Epithelial cell of esophagus (primary cell): ENCODE data around the gene PTGFRN.
A peak's percentile ranks its signal among the peaks of the same experiment; 100 is the strongest.
"Not testable (repeated sequence)": the region's sequence is repeated elsewhere in the genome, so short reads cannot be mapped to it uniquely, and the experiment has no call there.

Experiments
- DNase-seq: peaks from one replicate; pipeline ENCODE4 v3.0.0; 2010; ENCODE audit warnings: low read depth
- H3K4me3 ChIP-seq: 2 replicates; pipeline ENCODE4 v1.5.1; 2011; ENCODE audit warnings: mild to moderate bottlenecking, low read length, control low read depth
- TF ChIP-seq, protein P1 (sequence below): IDR thresholded peaks from 2 replicates; pipeline ENCODE4 v1.5.1; 2011; ENCODE audit warnings: low read depth, mild to moderate bottlenecking, low read length, control low read depth, inconsistent platforms; ENCODE audit not compliant: insufficient read depth; ENCODE audit errors: missing control alignments

Gene PTGFRN

DNA sequence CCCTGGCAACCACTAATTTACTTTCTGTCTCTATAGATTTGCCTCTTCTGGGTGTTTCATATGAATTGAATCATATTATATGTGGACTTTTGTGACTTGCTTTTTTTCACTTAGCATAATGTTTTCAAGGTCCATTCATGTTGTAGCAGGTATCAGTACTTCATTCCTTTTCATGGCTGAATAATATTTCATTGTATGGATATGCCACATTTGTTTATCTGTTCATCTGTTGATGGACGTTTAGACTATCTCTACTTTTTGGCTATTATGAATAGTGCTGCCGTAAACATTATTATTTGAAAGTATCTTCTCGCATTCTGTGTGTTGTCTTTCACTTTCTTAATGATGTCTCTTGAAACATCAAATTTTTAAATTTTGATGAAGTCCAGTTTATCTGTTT is 59.0 kb downstream of the PTGFRN start:
- H3K4me3 ChIP-seq = no peak overlapping the region
- TF ChIP-seq, protein P1, sequence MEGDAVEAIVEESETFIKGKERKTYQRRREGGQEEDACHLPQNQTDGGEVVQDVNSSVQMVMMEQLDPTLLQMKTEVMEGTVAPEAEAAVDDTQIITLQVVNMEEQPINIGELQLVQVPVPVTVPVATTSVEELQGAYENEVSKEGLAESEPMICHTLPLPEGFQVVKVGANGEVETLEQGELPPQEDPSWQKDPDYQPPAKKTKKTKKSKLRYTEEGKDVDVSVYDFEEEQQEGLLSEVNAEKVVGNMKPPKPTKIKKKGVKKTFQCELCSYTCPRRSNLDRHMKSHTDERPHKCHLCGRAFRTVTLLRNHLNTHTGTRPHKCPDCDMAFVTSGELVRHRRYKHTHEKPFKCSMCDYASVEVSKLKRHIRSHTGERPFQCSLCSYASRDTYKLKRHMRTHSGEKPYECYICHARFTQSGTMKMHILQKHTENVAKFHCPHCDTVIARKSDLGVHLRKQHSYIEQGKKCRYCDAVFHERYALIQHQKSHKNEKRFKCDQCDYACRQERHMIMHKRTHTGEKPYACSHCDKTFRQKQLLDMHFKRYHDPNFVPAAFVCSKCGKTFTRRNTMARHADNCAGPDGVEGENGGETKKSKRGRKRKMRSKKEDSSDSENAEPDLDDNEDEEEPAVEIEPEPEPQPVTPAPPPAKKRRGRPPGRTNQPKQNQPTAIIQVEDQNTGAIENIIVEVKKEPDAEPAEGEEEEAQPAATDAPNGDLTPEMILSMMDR = no peak
- DNase-seq = no peak

DNA sequence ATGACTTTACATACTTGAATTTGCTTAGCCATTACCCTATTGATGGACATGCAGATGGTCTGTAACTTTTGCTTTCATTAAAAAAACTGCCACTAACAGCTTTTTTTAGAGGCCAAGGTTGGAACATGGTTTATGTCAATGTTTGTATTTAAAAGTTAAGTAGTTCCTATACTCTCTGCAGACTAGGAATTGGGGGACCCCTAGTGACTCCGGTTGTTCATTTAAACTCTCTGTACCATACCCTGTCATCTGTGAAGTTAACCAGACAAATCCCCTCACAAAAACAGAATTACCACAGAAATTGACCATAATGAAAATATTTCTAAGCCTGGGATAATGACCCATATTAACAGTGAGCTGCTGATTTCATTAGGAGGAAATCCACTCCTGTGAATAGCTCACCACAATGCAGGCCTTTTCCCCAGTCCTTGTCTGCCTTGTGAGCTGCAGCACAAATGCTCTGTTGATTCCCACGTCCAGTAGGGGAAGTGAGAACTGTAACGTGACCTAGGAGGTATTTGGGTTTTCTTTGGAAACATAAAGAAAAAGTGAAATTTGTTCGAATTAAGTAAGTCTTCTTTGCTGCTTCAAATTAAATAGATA is 61.6 kb downstream of the PTGFRN start:
- TF ChIP-seq, protein P1 = no peak

DNA sequence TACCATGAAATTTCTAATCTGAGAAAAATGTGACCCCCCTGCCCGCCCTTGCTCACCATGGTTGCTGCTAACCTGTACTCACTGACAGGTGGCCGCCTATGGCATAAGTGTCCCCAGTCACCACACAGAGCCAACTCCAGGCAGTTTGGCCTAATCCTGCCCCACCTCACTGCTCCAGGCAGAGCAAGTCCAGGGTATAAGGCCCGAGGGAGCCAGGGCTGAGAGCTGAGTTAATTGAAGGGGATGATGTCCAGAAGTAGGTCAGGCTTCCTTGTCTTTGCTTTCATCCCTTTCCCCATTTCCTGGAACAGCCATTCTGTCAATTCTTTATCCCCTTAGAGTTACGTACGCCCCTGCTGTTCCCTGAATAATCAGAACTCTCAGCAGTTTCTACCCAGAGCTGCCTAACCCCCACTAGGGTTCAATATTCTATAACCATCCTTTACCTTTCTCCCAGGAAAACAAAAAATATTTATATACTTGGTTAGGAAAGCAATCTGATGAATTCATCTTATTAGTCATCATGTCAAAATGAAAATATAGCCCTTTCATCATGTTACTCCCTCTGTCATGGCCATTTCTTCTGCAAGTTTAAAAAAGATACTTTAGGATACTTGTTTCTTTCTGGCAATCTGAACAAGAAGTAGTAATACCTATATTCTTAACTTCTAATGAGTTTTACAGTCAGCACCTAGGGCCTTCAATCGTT is 62.4 kb downstream of the PTGFRN start:
- TF ChIP-seq, protein P1 = no peak
- no peak overlapping the region for H3K4me3 ChIP-seq
- DNase-seq = peak; percentile 58

More for the DNA sequence above, 61.6 kb downstream of the PTGFRN start:
- no peak overlapping the region for H3K4me3 ChIP-seq
- no peak for DNase-seq

DNA sequence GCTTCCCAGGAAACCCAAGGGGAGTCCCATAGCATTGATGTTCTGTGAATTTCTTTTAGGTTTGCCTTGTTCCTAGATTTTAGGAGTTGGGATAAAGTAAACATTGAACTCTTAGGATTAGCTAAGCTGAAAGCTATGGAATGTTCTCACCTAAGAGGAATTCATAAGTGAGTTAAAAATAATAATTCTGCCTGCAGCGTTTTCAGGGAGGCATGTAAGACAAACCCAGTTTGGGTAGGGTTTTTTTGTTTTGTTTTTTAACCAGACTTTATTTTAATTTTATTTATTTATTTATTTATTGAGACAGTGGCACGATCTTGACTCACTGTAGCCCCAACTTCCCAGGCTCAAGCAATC is 62.9 kb downstream of the PTGFRN start:
- H3K4me3 ChIP-seq = no peak overlapping the region
- peak; percentile 76 for DNase-seq
- TF ChIP-seq, protein P1 = no peak

DNA sequence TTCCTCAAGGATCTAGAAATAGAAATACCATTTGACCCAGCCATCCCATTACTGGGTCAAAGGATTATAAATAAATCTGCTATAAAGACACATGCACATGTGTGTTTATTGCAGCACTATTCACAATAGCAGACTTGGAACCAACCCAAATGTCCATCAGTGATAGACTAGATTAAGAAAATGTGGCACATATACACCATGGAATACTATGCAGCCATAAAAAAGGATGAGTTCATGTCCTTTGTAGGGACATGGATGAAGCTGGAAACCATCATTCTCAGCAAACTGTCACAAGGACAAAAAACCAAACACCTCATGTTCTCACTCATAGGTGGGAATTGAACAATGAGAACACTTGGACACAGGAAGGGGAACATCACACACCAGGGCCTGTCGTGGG is 70.6 kb downstream of the PTGFRN start:
- not testable (repeated sequence) for DNase-seq, H3K4me3 ChIP-seq

DNA sequence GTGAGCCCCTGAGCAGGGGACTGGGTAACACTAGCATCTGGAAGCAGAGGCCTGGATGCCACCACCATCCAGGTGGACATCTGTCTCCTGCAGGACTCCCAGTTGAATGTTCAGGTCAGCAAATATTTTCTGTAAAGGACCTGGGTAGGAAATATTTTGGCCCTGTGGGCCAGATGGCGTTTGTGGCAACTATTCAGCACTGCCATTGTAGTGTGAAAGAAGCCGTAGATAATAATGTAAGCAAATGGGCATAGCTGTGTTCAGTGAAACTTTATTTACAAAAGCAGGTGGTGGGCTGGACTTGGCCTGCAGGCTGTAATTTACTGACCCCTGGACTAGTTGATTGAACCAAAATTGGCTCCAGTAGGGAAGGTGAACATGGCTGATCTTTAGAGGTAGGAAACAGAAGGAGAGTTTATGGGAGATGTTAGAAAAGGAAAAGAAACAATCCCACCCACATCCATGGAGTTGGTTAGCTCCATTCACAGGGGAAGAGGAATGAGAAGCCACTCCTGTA is 71.9 kb downstream of the PTGFRN start:
- no peak for DNase-seq
- TF ChIP-seq, protein P1 = no peak
- H3K4me3 ChIP-seq = no peak overlapping the region

DNA sequence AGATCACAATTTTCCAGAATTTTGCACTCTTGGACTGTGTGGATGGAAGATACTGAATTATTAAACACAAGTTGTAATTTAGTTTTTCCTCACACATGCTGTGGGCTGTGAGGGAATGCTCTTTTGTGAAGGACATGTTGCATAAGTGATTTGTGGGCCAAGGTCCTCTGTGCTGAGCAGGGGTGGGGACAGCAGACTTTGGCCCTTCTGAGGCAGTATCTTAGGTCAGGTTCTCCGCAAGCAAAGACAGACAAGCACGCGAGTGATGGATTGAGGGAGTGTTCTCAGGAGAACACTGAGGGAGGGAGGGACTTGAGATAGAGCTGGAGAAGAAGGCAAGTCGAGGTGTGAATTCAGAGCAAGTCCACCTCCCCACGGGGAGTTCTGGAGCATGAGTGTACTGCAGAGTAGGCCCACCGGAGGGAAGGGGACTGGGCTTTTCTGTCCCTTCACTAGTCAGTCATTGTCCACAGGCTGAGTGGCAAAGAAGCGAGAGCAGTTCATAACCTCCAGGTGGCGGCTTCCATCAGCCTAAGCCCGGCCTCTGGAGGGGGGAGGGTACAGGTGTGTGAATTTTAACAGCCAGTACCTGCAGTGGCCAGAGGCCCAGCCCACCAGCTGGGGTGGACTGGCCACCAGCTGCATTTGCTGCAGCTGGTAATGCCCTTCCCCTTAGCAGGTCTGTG is 72.7 kb downstream of the PTGFRN start:
- TF ChIP-seq, protein P1 = no peak

More for the DNA sequence above, 72.7 kb downstream of the PTGFRN start:
- no peak for DNase-seq
- H3K4me3 ChIP-seq = no peak overlapping the region
